Measurements from ENCODE around the gene TMEM117.
"Not testable (repeated sequence)": the region's sequence is repeated elsewhere in the genome, so short reads cannot be mapped to it uniquely, and the experiment has no call there.

The TMEM117 gene

GRCh38 chr12:44235674-44236073 lies 399.8 kb downstream of the TMEM117 start:
- no peak for DNase-seq

DNA sequence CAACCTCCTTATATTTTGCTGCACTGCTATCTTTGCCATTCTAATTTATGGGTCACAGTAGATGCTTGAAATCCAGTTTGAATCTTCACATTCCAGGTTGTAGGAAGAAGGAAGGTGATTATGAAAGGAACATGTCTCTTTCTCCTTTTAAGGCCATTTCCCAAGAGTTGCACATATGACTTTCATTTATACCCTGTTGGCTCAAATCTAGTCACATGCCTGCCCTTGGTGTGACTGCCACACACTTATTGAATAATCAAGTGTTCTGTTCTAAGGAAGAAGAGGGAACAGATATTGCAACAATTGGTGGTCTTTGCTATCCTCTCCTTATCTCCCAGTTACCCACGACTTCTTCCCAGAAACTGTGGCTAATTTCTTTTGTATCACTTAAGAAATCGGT lies 404.3 kb downstream of the TMEM117 start:
- peak; percentile 2 for DNase-seq

DNA sequence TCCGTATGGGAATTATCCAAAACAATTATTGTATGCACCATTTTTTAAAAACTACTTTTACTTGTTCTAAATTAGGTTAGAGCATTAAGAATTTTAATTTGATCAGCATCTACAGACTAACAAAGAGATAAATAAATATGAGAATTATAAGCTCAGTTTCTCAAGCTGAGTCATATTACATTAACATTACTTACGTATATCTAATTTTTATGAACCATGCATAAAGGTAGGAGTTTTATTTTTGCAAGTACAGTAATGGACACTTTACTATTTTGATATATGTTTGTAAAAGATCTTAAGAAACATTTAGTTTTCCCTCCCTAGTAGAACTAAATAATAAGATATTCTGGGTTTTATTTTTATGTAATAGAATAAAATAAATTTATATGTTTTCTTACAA lies 410.1 kb downstream of the TMEM117 start:
- no peak for DNase-seq

GRCh38 chr12:44246482-44247105 lies 410.7 kb downstream of the TMEM117 start:
- DNase-seq, result peak; percentile 59

DNA sequence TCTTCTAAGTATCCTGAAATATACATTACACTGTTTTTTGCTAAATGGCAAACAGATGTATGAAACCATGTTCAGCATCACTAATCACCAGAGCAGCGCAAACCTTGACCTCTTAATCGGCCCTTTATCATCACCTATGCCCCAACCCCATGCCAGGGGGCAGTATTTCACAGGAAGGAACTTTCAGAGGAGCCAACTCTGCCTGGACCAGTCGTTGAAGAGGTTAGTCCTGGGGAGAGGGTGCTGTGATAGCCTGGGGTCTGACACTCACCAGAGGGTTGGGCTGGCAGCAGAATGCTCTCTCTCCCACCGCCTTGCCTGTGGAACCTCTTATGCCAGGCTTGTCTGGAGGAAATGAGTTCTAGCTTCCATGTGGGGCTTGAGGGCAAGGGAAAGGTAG lies 411.7 kb downstream of the TMEM117 start:
- no peak for DNase-seq

- DNase-seq, result no peak
Observed at GRCh38 chr12:44248436-44248835, 412.6 kb downstream of the TMEM117 start.

DNA sequence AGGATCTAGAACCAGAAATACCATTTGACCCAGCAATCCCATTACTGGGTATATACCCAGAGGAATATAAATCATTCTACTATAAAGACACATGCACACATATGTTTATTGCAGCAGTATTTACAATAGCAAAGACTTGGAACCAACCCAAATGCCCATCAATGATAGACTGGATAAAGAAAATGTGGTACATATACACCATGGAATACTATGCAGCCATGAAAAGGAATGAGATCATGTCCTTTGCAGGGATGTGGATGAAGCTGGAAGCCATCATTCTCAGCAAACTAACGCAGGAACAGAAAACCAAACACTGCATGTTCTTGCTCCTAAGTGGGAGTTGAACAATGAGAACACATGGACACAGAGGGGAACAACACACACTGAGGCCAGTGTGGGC lies 414.6 kb downstream of the TMEM117 start:
- not testable (repeated sequence) for DNase-seq

- DNase-seq, result no peak
Observed at GRCh38 chr12:44253338-44253856, 417.5 kb downstream of the TMEM117 start.

- no peak for DNase-seq
Observed at GRCh38 chr12:44258246-44258645, 422.4 kb downstream of the TMEM117 start.

- no peak for DNase-seq
Observed at GRCh38 chr12:44259890-44260289, 424.0 kb downstream of the TMEM117 start.

DNA sequence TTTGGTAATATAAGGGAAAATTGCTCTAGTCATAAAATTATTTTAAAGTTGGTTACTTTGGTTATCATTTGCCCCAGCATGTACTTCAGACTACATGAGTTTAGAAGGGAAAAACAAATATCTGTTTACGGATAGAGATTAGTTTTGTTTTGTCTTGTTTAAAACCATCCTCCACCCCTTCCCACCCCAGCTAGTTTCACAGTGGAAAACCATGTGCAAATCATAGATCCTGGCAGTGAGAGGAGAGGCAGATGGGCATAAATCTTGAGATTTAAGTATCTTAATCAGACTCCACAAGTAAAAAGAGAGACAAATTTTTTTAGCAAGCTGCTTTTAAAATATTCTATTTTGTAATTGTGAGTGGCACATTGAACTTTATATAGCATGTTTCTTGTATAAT lies 424.7 kb downstream of the TMEM117 start:
- DNase-seq, result no peak

DNA sequence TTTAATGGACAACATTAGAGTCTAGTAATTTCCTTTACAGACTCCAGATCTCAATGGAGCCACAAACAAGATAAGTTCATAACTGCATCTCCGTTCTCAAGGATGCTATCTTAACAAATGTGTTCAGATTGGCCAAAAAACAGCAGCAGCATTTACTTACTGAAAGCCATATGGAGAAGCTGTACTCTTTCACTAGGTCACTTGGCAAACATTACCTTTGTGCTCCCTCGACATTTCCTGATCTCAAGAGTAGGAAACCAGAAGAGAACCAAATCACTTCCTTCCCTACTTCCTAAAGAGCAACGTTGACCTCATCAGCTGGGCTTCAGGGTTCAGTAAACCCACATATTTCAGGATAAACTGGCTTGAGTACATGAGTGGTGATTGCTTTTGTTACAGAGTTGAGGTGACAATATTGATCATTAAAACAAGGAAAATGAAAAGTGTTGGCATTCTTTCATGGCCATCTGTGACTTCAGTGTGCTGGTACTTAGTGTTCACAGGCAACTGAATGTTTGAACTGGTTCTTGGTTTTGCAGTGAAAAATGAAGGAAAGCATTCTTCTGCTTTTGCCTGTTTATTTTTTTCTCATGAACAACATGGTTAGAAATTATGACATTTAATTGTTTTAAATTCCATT lies 449.6 kb downstream of the TMEM117 start:
- DNase-seq, result no peak

- peak; percentile 47 for DNase-seq
Observed at GRCh38 chr12:44286336-44286735, 450.5 kb downstream of the TMEM117 start.

GRCh38 chr12:44286821-44287505 lies 451.1 kb downstream of the TMEM117 start:
- no peak for DNase-seq

DNA sequence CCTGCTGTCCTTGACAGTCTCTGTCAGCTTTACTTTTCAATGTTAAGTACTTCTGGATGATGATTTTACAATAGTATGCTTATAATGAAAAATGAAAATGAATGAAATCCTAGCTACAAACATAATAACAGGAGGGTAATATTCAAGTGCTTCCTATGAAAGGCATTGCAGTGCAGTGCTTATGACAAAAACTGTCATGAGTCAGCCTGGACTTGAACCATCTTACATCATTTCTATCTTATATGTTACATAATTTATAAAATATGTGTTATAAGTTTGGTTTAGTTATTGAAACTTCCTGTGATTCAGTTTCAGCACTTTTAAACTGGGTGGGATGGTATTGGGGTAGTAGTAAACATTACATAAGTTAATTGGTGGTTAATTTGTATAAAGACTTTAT lies 451.7 kb downstream of the TMEM117 start:
- peak; percentile 38 for DNase-seq

DNA sequence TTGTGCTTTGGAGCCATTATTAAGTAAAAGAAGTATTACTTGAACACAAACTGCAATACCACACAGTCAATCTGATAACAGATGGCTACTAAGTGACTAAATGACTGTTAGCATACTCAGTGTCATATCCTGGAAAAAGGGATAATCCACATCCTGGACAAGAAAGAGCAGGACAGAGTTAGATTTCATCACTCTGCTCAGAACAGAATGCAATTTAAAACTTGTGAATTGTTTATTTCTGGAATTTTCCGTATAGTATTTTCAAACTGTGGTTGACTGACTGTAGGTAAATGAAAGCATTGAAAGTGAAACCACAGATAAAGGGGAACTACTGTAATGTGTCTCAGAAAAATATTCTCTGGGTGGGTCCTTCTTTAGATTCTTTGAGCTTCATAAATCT lies 458.8 kb downstream of the TMEM117 start:
- no peak for DNase-seq

DNA sequence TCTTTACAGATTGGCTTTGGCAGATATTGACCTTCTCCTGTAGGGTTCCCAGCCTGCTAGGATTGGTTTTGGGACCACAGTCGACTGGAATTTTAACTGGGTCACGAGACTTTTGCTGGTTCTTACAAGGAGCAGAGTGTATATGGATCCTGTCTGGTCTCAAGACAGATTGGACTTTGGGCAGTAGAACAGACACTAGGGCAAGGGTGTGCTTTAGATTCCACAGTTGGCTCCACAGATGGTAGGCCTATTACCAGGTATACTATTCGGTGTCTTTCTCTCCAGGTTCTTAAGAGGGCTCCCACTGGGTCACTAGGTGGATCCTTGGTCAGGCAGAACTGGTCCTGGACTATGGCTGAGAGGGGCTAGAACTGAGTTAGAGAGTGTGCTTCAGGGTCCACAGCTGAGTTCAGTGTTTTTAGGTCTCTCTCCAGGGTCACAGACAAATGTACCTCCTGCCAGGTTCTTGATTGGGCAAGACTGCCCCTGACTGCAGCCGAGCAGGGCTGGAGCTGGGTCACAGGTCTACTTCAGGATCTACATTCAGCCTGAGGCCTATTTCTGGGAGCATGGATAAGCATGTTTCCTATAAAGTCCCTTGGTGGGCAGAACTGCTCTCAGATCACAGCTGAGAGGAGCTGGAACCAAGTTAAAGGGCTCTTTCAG lies 460.2 kb downstream of the TMEM117 start:
- DNase-seq, result no peak

DNA sequence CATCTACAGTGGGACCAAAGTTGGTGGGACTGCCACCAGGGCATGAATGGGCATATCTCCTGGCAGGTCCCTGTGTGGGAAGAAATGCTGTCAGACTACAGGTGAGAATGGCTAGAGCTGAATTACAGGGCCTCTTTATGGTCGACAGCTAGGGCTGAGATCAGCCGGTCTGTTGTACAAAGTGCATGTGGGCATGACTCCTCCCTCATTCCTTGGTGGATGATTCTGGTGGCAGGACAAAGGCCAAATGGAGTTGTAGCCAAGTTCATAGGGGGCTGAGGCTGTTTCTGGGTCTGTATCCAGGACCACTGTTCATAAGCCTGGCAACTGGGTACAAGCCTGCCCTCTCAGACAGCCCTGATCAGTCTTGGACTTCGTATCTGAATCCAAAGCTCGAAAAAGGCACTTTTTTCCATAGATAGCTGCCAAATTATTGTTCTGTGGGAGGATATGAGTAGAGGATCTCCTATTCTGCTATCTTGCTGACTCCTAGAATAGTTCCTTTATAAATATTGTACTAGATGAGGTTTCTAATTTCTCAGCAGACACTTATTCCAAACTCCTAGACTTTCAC lies 460.8 kb downstream of the TMEM117 start:
- DNase-seq, result no peak

GRCh38 chr12:44299524-44299923 lies 463.6 kb downstream of the TMEM117 start:
- DNase-seq, result no peak

DNA sequence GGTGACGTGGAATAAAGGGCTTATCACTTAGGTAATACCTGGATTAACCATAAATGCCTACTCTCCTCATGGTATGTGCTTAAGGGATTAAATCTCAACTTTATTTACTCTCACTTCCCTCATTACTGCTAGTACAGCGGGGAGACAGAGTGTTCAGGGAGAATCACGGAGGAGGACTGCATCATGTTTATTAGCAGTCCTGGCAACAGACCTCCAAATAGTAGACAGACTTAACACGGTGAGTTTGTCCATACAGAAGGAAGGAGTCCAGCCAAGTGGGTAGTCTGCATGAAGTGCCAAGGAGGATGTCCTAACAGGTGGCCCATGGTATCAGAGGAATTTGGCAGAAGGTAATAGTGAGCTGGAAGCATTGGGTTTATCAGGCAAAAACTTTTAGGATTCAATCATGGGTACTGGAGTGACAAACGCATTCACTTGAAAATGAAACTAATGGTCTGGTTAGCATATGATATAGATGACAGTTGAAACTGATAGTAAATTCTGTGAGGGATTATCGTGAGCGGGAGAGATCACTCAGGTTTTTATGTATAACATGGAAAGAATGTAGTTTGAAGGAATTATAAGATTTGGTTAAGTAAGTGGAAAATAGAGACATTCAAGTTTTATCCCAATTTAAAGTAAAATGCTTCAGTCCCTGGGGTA lies 471.8 kb downstream of the TMEM117 start:
- DNase-seq, result no peak

DNA sequence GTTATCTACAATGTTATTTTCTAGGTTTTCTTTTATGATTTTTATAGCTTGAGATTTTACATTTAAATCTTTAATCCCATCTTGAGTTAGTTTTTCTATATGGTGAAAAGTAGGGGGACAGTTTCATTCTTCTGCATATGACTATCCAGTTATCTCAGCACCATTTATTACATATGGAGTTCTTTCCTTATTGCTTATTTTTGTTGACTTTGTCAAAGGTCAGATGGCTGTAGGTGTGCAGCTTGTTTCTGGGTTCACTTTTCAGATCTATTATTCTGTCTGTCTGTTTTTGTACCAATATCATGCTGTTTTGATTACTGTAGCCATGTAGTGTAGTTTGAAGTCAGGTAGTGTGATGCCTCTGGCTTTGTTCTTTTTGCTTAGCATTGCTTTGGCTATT lies 477.3 kb downstream of the TMEM117 start:
- DNase-seq, result no peak

- peak; percentile 8 for DNase-seq
Observed at GRCh38 chr12:44314007-44314500, 478.2 kb downstream of the TMEM117 start.

Data from fibroblast of upper back skin (primary cell).